SW480 (cell line): ENCODE measurements around the gene SHISA6.

Experiments used
- DNase-seq: peaks from one replicate; pipeline ENCODE4 v3.0.0-alpha.2; 2016; ENCODE audit warnings: low spot score

SHISA6 gene

GRCh38 chr17:11240841-11241610, at the start of gene SHISA6:
TSS of gene SHISA6 (plus strand) at chr17:11241213.
- DNase-seq, result no peak

GRCh38 chr17:11195801-11196200, 45.2 kb upstream of the SHISA6 start:
- no peak for DNase-seq

GRCh38 chr17:11204991-11205390, 36.0 kb upstream of the SHISA6 start:
- no peak for DNase-seq

GRCh38 chr17:11205659-11206058, 35.4 kb upstream of the SHISA6 start:
- no peak for DNase-seq

- no peak for DNase-seq
Measured at GRCh38 chr17:11209906-11210305, 31.1 kb upstream of the SHISA6 start.

- no peak for DNase-seq
Measured at GRCh38 chr17:11212792-11213191, 28.2 kb upstream of the SHISA6 start.

- DNase-seq, result no peak
Measured at GRCh38 chr17:11216976-11217375, 24.0 kb upstream of the SHISA6 start.

GRCh38 chr17:11221196-11221595, 19.8 kb upstream of the SHISA6 start:
- no peak for DNase-seq

- DNase-seq, result no peak
Measured at GRCh38 chr17:11221721-11222120, 19.3 kb upstream of the SHISA6 start.

- DNase-seq, result peak; percentile 9
Measured at GRCh38 chr17:11238705-11239104, 2.3 kb upstream of the SHISA6 start.

GRCh38 chr17:11239379-11239970, 1.5 kb upstream of the SHISA6 start:
- DNase-seq, result no peak

GRCh38 chr17:11240041-11240840, 772 bp upstream of the SHISA6 start:
- no peak for DNase-seq

GRCh38 chr17:11241611-11242226, 706 bp downstream of the SHISA6 start:
- DNase-seq, result no peak

- DNase-seq, result no peak
Measured at GRCh38 chr17:11242411-11242810, 1.4 kb downstream of the SHISA6 start.

GRCh38 chr17:11244776-11245175, 3.8 kb downstream of the SHISA6 start:
- DNase-seq, result no peak

GRCh38 chr17:11245187-11245586, 4.2 kb downstream of the SHISA6 start:
- no peak for DNase-seq

- no peak for DNase-seq
Measured at GRCh38 chr17:11245791-11246190, 4.8 kb downstream of the SHISA6 start.

- no peak for DNase-seq
Measured at GRCh38 chr17:11250161-11250560, 9.1 kb downstream of the SHISA6 start.

GRCh38 chr17:11251561-11252107, 10.6 kb downstream of the SHISA6 start:
- DNase-seq, result peak; percentile 28

GRCh38 chr17:11252146-11252545, 11.1 kb downstream of the SHISA6 start:
- DNase-seq, result no peak

GRCh38 chr17:11256877-11257276, 15.9 kb downstream of the SHISA6 start:
- no peak for DNase-seq

- no peak for DNase-seq
Measured at GRCh38 chr17:11264183-11264871, 23.3 kb downstream of the SHISA6 start.
